ENCODE measurements around the gene TXNRD3.

The TXNRD3 gene

DNA sequence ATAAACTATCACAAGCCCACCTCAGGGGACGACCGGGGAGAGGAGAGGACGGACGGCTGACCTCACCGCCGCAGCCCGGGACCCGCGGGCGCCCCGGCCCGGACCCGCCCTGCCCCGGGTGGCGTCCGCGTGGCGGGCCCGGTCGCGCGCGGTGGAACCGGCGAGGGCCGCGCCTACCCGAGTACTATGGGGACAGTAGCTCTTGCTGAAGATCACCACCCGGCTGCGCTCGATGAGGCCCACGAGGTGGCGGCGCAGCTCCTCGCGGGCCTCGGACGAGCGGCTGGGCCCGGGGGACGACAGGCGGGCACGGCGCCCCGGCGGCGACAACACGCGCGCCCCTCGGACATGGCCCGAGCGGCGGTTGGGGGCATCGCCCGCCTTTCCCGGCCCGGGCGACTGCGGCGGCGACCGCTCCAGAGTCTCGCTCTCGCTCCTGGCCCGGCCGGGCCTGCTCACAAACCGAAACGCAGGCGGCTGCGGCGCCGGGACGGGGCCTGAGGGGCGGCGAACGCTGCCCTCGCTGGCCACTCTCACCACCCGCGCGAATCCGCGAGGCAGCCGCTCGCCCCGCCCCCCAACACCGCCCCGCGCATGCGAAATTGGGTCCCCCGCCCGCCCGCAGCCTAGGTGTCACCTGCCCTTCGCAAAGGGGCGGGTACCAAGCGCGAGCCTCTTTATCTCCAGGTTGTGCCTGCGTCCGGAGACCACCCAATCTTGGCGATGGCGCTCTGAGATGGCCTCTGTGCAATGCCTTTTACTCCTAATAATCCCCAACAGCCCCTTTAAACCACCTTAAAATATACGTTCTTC, at the start of gene TXNRD3:
Gene TXNRD3, minus strand, starts transcription at position 554 of the 813 bp plus-strand sequence.
- FAIRE-seq = no peak

DNA sequence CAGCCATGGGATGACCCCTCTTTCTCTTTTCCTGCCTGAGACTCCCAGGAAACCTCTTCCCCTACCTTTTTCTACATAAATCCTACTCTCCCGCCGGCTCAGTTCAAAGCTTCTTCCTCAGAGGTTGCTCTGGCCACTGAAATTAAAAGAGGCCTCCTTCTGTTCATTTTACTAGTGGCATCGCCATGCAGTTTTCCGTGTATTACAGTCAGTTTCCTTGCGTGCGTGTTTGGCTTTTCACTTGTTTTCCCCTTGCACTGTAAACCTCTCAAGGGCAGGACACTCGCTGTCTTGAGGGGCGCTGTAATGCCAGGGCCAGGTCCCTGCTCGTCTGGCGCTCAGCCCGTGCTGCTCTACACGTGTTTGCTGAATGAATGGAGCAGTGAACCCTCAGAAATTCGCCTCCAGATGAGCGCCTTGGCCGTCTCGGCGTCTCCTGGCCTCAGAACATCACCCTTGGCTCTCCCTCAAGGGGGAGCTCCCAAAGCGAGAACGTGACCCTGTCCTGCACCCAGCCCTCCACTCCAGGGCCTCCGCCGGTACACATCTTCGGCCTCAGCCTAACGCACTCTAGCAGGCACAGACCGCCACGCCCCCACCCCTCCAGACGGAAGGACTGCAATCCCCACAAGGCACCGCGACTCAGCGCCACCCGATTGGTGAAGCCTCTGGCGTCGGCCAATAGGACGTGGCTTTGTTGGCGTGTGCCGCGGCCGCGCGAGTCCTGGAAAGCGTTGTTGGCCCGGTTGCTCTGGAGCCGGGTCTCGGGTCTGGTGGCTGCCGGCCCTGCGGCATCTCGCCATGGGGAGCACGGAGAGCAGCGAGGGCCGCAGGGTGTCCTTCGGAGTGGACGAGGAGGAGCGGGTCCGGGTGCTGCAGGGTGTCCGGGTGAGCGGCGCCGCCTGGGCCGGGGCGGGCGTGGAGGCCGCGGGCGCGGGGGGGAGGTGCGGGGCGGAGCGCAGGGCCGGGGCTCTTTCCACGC, 48.9 kb upstream of the TXNRD3 start, which contains the start of gene CHCHD6:
Gene CHCHD6, plus strand, starts transcription at position 729 of the 982 bp plus-strand sequence. Its CDS starts 73 bp downstream, at position 802.
- FAIRE-seq = no peak

DNA sequence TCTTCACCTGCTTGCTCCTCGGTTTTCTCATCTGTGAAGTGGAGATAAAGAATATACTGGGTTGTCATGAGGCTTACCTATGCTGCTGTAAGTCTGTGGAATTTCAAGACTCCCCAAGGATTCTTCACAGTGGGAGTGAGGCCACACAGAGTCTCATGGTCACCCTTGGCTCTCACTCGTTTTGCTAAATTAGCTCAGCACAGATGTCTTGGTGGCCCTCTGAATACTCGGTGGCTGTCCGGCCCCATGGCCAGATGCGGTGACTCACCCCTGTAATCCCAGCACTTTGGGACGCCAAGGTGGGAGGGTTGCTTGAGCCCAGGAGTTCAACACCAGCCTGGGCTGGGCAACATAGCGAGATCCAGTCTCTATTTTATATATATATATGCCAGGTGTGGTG, 44.1 kb upstream of the TXNRD3 start:
- no peak for FAIRE-seq

DNA sequence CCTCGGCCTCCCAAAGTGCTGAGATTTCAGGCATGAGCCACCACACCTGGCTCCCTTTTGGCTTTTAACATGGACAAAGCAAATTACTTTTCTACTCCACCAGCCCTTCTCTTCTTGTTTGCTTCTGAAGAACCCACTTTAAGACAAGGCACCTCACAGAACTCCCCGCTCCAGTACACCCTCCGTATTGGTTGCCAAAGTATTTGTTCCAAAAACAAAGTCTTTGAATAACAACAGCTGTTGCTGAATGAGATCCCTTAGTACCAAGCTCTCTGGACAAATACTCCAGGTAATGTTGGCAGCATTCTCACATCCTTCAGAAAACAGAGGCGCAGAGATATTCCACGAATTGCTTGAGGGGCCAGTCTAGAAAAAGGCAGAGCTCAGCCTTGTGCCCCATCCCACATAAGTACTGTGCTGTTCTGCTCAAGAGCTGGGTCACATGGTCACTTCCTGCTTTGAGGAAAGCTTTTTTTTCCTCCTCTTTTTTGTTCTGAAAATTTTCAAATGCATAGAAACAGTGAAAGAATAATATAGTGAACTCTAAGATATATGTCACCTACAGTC, 41.9 kb upstream of the TXNRD3 start:
- FAIRE-seq = no peak

DNA sequence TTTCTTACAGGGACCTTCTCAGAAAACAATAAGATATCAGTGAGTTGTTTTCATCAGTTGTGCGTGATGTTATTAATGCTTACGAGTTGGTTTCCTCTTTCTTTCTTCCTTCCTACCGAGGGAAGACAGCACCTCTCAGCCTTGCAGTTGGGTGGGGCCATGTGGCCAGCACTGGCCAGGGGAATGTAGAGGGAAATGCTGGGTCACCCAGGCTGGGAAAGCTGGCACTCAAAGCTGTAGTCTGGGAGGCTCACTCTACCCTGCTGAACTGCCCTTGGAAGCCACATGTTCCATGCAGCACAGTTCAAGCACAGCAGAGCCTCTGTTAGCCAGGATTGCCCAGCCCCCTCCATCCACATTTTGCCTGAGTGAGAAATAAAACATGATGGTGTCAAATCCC, 39.0 kb upstream of the TXNRD3 start:
- FAIRE-seq = no peak

DNA sequence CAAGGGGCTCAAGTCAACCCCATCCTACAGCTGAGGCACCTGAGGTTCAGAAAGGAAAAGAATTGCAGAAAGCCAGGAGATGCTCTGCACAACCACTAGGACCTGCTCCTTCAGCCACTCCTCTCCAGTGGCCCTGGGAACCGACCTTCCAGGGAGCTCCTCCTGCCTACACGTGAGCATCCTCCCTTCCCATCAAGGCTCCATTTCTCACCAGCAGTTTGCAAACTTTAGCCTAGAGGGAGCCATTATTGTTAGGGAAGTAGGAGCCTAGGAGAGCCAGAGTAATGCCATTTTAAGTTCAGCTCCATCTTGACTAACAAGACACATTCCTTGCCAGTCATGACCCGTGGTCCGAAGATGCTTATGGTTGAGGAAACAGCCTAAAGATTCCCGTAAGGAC, 37.9 kb upstream of the TXNRD3 start:
- no peak for FAIRE-seq

DNA sequence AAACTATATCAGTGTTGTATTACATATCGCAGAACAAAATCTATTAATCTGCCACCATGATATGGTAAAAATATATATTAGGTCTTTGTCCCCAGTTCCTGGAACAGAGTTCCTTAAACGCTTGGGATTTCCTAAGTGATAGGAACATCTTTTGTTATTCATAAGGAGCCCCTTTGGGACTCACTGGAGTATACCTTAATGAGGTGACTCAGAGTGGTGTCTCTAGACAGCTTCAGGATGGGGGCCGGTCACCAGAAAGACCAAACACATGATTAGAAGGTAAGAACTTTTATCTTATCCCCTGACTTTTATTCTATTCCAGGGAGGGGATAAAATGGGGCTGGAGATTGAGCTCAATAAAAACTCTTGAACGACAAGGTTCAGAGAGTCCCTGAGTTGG, 36.8 kb upstream of the TXNRD3 start:
- FAIRE-seq = no peak

DNA sequence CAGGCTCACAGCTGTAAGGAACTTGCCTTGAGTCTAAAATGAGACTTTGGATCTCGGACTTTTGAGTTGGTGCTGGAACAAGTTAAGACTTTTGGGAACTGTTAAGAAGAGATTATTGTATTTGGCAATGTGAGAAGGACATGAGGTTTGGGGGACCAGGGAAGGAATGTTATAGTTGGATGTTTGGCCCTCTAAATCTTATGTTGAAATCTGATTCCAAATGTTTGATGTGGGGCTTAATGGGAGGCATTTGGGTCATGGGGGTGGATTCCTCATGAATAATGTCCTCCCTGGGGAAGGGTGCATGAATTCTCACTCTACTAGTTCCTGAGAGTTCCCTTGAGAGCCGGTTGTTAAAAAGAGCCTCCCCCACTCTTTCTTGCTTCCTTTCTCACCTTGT, 30.6 kb upstream of the TXNRD3 start:
- FAIRE-seq = no peak

DNA sequence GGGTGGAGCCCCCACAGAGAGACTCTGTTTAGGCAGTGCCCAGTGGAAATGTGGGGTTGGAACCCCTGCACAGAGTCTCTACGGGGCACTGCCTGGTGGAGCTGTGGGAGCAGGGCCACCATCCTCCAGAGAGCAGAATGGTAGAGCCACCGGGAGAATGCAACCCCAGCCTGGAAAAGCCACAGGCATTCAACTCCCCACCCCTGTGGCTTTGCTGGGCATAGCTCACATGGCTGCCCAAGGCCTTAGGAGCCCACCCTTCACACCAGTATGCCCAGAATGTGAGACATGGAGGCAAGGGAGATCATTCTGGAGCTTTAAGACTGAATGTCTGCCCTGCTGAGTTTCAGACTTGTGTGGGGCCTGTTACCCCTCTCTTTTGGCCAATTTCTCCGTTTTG, 30.1 kb upstream of the TXNRD3 start:
- no peak for FAIRE-seq

DNA sequence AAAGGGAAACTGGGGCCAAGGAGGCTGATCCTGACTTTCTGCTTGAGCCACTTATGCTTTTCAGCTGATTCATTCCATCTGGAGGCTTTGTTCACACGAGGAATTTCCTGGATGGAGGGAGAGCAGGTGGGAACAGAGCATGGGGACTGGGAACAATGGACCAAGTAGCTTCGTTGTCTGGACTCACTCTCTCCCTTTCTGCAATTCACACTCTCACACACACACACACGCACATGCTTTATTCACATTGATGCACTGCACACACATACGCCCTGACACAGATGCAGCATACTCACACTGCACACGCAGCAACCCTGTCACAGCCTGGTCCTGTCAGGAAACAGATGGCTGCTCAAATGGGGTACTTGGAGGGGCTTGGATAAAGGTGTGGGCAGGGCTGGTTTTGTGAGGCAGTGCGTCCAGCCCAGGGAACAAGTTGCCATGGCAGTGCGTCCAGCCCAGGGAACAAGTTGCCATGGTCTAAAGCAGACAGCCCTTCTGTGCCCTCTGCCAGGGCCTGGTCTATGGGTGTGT, 29.4 kb upstream of the TXNRD3 start:
- FAIRE-seq = no peak

DNA sequence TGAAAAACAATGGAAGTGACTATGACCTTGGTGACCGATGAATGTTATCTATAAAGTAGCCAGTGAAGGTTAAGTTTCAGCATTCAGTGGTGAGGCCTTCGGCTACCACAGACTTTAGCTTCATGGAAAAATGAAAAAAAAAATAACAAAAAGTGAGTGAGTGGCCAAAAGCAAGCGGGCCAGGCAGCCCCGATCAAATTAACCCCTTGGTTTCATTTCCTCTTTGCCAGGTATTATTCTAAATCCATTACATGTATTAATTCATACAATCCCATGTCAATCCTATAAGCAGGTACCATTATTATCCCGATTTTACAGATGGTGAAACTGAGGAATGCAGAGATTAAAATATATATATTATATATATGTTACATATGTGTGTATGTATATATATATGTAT, 28.1 kb upstream of the TXNRD3 start:
- FAIRE-seq = no peak

DNA sequence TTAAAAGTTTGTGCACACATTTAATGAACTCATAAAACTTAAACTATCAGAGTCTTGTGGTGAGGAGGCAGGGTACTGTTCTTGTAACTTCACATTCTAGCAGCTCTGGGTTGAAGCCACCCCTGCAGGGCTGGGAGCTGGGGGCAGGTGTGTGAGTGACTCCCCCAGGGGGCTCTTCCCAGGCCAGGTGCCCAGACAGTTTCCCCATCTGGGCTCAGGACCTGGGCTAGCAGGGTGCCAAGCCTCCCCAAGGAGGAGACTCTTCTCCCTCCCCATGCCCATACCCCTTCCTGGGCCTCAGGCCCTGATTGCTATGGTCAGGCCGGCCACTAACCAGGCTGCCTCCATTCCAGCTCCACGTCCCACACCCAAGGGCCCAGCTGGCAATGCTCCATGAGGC, 27.1 kb upstream of the TXNRD3 start:
- no peak for FAIRE-seq

DNA sequence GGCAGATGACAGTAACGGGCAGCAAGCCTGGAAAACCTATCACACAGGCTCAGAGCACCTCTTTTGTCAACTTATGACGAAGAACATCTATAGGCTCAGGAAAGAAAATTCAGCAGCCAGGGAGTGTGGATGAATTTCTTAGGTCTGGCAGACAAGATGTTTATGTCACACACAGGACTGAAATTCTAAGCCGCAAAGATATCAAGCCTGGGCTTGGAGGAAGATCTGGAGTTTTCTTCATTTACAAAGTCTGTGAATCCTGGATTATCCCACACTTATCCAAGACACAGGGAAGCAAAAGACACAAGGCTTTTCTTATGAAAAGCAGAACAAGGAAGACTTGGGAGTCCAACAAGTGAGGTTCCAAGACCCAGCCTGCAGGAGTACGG, 25.7 kb upstream of the TXNRD3 start:
- no peak for FAIRE-seq

DNA sequence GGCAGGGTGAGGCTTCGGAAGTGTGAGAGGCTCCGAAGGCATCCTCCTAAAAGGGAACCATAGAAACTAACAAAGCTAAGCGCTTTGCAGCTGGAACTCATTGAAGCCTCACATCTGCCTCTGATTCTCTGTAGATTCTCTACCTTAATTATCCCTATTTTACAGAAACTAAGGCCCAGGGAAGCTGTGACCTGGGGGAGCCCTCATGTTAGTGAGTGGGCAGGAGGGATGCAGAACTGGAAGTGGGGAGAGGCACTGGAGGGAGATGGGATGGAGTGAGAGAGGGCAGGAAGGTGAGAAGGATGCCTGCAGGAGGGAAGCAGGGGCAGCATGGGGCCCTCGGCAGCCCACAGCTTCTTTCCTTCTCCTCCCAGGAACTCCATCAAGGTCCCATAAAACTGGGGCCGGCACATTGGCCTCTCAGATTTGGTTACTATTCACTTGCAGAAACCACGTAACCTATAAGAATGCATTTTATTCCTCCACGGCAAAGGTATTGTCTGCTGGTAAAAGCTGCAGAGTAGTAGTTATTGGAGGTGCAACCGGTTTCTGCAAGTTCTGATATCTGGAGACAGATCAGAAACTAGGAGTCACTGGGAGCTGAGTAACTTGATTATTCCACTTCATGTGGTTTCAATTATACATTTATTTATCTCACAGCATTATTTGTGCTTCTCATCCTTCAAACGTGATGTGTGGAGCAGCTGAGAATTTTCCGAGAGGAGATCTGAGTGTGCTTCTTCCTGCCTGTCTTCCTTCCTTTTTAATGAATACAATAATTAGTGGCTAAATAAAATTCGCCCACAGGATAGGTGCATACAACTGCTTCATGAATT, 25.1 kb upstream of the TXNRD3 start:
- FAIRE-seq = no peak

DNA sequence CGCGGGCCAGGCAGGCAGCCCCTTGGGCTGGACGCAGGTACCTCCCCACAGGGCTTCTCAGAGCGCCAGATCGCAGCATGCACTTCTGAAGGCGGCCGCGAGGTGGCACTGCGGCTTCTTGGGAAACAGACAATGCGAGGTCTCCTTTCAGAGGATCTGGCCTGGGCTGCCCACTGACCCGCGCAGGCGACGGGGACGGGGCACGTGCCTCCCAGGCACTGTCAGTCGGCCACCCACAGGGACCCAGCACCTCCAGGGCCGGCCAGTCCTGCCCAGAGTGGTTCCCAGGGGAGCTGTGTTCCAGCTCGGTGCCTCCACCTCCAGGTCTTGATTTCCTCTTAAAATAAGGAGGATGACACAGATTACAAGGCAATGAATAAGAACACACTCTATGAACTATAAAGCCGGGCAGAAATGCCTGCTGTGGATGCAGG, 24.4 kb upstream of the TXNRD3 start:
- FAIRE-seq = no peak

DNA sequence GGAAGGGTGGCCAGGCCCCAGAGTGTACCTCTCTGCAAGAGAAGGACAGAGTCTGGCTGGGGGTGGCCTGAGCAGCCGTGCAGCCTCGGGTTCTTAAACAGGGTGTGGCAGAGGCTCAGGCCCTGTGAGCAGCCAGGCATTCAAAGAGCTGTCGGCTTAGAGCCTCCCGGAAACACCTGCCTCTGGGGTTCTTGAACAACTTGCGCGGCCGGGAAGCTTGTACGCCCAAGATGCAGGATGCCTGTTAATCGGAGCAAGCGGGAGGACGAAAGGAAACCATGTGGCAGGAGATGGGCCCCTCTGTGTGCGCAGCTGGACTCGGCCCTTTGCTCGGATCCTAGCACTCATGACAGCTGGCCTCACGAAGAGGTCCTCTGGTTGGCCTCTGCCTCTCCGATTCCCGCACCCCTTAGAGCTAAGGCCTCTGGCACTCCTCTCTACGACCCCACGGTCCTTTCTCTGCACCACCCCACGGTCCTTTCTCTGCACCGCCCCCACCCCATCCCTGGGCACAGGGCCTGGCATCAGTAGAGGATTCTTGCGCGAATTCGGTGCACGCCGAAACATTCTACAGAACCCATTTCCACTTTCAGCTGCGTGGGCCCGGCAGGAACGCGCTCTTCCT, 23.9 kb upstream of the TXNRD3 start:
- FAIRE-seq = no peak

DNA sequence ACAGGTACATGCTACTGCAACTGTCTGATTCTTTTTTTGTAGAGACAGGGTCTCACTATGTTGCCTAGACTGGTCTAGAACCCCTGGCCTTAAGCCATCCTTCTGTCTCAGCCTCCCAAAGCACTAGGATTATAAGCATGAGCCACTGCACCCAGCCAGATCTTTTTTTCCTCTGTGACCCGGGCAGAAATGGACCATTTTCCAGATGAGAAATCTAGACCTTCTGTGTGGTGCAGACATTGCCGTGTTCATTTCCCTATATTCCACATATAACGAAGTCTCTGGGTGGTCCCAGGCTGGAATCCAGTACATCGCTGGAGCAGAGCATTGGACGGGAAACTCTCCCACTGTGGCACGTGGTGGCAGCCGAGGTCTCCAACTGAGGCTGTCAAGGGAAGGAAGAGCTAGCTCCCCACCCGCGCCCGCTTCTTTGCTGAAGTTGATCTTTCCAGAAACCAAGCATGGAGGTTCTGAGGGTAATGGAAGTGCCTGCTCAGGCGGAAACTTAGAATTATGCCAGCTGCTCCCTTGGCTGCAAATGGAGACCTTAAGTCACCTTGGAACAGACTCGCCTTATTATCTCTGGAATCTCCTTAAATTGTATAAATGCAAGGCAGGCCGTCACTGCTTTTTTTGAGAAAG, 23.1 kb upstream of the TXNRD3 start:
- FAIRE-seq = no peak

DNA sequence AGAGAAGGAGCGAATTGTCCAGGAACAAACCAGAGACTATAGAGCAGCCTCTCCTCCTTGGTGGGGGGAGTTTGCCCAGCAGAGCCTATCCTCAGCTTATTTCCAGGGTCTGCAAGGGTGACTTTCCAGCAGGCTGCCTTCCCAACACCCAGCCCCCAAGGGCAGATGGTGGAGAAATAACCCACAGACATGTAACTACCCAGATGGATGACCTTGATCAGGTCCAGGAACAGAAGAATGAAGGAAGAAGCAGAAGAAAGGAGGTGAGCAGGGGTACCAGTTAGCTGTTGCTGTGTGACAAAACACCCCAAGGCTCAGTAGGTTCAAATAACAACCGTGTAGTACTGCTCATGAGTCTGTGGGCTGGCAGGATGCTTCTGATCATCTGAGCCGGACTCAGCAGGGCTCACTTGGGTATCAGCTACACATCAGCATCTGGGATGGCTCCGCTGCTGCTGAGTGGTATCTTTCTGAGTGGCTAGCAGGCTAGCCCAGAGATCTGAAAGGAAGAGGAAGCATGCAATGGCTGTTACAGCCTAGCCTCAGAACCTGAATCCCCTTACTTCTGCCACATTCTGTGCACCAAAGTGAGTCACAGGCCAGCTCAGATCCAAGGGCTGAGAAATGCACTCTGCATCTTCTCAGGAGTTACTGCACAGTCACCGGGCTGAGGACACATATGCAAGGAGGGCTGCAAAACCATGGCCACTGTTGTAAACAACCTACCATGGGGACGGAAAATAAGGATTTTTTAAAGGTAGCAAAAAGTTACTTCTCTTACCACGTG, 22.2 kb upstream of the TXNRD3 start:
- FAIRE-seq = no peak

DNA sequence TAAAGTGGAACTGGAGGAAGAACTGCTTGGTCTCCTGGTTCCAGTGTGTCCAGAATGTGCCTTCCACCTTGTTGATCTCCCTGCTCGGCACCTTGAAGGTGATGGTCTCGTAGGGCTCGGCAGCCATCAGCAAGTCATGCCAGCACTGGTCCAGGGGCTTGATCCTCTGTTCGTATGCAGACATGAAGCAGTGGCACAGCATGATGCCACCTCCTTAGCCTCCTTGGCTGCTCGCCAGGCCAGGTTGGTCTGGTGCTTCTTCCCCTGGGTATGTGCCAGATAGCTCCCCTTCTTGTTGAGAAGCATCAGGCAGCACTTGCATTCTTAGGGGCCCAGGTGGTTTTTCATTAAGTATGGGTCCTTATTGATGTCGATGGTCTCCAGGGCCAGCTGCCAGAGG, 17.8 kb upstream of the TXNRD3 start:
- FAIRE-seq = no peak

DNA sequence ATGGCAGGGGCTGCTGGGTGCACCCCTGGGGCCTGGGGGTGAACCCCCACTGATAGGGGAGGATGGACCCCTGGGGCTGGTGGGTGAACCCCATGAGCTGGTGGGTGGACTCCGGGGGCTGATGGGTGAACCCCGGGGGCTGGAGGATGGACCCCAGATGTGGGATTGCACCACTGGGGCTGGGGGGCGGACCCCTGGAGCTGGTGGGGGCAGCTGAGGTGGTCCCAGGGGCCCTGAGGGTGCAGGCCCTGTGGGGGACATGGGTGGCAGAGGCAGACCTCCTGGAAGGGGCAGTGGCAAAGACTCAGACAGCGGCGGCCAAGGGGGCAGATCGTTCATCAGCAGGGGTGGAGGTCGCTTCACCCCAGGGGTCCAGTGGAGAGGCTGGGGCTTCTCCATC, 17.4 kb upstream of the TXNRD3 start:
- FAIRE-seq = no peak

All from islet of Langerhans (tissue), 1 donor.